Measurements from ENCODE around the gene SHROOM2. TPM values are rescaled to one million over a fixed set of nuclear protein-coding genes. Genes with fewer than 3 reads are reported as not detected.

Gene SHROOM2
- total RNA-seq, 1 donor from 2014 or later, result 8.2 TPM

GRCh38 chrX:9983441-9983840, 197.2 kb downstream of the SHROOM2 start:
- no peak for TF ChIP-seq CTCF (IDR thresholded peaks at IDR 0.05)
- H3K27me3 Mint-ChIP-seq (ENCODE audit: unreplicated experiment), result no peaks in the 10 kb centered on the region
- H3K36me3 Mint-ChIP-seq (ENCODE audit: unreplicated experiment), result no peaks in the 10 kb centered on the region
- peaks cover 7% of the 10 kb centered on the region for H3K9me3 Mint-ChIP-seq (ENCODE audit: unreplicated experiment)
- no peak overlapping the region for H3K4me3 Mint-ChIP-seq (ENCODE audit: unreplicated experiment)
- DNase-seq (ENCODE audit: extremely low spot score, unreplicated experiment), result no peak
- no peak overlapping the region for H3K27ac Mint-ChIP-seq (ENCODE audit: unreplicated experiment)
- H3K4me1 Mint-ChIP-seq (ENCODE audit: unreplicated experiment), result no peaks in the 10 kb centered on the region

- no peak for TF ChIP-seq CTCF (IDR thresholded peaks at IDR 0.05)
- Mint-ChIP-seq H3K27ac (ENCODE audit: unreplicated experiment) (no peak overlapping the region), H3K27me3 (ENCODE audit: unreplicated experiment) (no peaks in the 10 kb centered on the region), H3K4me1 (ENCODE audit: unreplicated experiment) (no peaks in the 10 kb centered on the region), H3K36me3 (ENCODE audit: unreplicated experiment) (no peaks in the 10 kb centered on the region), H3K9me3 (ENCODE audit: unreplicated experiment) (peaks cover 5% of the 10 kb centered on the region), H3K4me3 (ENCODE audit: unreplicated experiment) (no peak overlapping the region)
- no peak for DNase-seq (ENCODE audit: extremely low spot score, unreplicated experiment)
These were observed 197.6 kb downstream of the SHROOM2 start for GRCh38 chrX:9983846-9984245.

- no peak overlapping the region for H3K27ac Mint-ChIP-seq (ENCODE audit: unreplicated experiment)
- no peak overlapping the region for H3K4me3 Mint-ChIP-seq (ENCODE audit: unreplicated experiment)
- TF ChIP-seq CTCF (IDR thresholded peaks at IDR 0.05), result peak; percentile 57
- no peak for DNase-seq (ENCODE audit: extremely low spot score, unreplicated experiment)
- H3K27me3 Mint-ChIP-seq (ENCODE audit: unreplicated experiment), result no peaks in the 10 kb centered on the region
- H3K4me1 Mint-ChIP-seq (ENCODE audit: unreplicated experiment), result no peaks in the 10 kb centered on the region
- peaks cover 5% of the 10 kb centered on the region for H3K9me3 Mint-ChIP-seq (ENCODE audit: unreplicated experiment)
- H3K36me3 Mint-ChIP-seq (ENCODE audit: unreplicated experiment), result no peaks in the 10 kb centered on the region
These were observed 202.5 kb downstream of the SHROOM2 start for GRCh38 chrX:9988762-9989161.

GRCh38 chrX:9992061-9992460, 205.8 kb downstream of the SHROOM2 start:
- DNase-seq (ENCODE audit: extremely low spot score, unreplicated experiment), result no peak
- Mint-ChIP-seq H3K27me3 (ENCODE audit: unreplicated experiment) (no peaks in the 10 kb centered on the region), H3K27ac (ENCODE audit: unreplicated experiment) (no peak overlapping the region), H3K4me1 (ENCODE audit: unreplicated experiment) (no peaks in the 10 kb centered on the region), H3K4me3 (ENCODE audit: unreplicated experiment) (no peak overlapping the region), H3K36me3 (ENCODE audit: unreplicated experiment) (no peaks in the 10 kb centered on the region), H3K9me3 (ENCODE audit: unreplicated experiment) (peaks cover 8% of the 10 kb centered on the region)
- no peak for TF ChIP-seq CTCF (IDR thresholded peaks at IDR 0.05)

- H3K27ac Mint-ChIP-seq (ENCODE audit: unreplicated experiment), result no peak overlapping the region
- peaks cover 8% of the 10 kb centered on the region for H3K9me3 Mint-ChIP-seq (ENCODE audit: unreplicated experiment)
- no peaks in the 10 kb centered on the region for H3K27me3 Mint-ChIP-seq (ENCODE audit: unreplicated experiment)
- H3K36me3 Mint-ChIP-seq (ENCODE audit: unreplicated experiment), result no peaks in the 10 kb centered on the region
- no peak overlapping the region for H3K4me3 Mint-ChIP-seq (ENCODE audit: unreplicated experiment)
- no peak for TF ChIP-seq CTCF (IDR thresholded peaks at IDR 0.05)
- H3K4me1 Mint-ChIP-seq (ENCODE audit: unreplicated experiment), result no peaks in the 10 kb centered on the region
- no peak for DNase-seq (ENCODE audit: extremely low spot score, unreplicated experiment)
These were observed 206.5 kb downstream of the SHROOM2 start for GRCh38 chrX:9992724-9993123.

Measured in osteocyte (in vitro differentiated cells).